Panc1 (cell line): ENCODE results near the gene CSNK2A1.

ENCODE experiments used
- CTCF ChIP-seq: fragments of 450-650 bp; IDR thresholded peaks from 2 replicates; pipeline ENCODE4 v1.5.1; 2017; ENCODE audit warnings: mild to moderate bottlenecking
- POLR2AphosphoS5 ChIP-seq: IDR thresholded peaks from 2 replicates; pipeline ENCODE4 v1.6.1; 2012; ENCODE audit warnings: mild to moderate bottlenecking, low read depth, low read length, moderate library complexity
- SIN3A ChIP-seq: IDR thresholded peaks from 2 replicates; pipeline ENCODE4 v1.6.1; 2012; ENCODE audit warnings: low read depth, mild to moderate bottlenecking, low read length, moderate library complexity, borderline replicate concordance; ENCODE audit not compliant: insufficient read depth
- TCF7L2 ChIP-seq: IDR thresholded peaks from 2 replicates; pipeline ENCODE4 v1.6.1; 2011; ENCODE audit warnings: mild to moderate bottlenecking, low read depth, low read length, inconsistent platforms
- TF ChIP-seq, protein P1 (sequence below), 2 experiments: IDR thresholded peaks; 2 replicates each; pipeline ENCODE4 v1.6.1; 2011 to 2012; ENCODE audit warnings: low read depth in 2 of 2, control low read depth in 1 of 2, low read length in 1 of 2, mild to moderate bottlenecking in 1 of 2, moderate library complexity in 1 of 2; ENCODE audit not compliant: insufficient read depth in 1 of 2

GRCh38 chr20:537983-538382 lies 5.6 kb downstream of the CSNK2A1 start:
- TF ChIP-seq POLR2AphosphoS5 (no peak), CTCF (no peak), TCF7L2 (no peak), SIN3A (no peak)
- TF ChIP-seq, protein P1, sequence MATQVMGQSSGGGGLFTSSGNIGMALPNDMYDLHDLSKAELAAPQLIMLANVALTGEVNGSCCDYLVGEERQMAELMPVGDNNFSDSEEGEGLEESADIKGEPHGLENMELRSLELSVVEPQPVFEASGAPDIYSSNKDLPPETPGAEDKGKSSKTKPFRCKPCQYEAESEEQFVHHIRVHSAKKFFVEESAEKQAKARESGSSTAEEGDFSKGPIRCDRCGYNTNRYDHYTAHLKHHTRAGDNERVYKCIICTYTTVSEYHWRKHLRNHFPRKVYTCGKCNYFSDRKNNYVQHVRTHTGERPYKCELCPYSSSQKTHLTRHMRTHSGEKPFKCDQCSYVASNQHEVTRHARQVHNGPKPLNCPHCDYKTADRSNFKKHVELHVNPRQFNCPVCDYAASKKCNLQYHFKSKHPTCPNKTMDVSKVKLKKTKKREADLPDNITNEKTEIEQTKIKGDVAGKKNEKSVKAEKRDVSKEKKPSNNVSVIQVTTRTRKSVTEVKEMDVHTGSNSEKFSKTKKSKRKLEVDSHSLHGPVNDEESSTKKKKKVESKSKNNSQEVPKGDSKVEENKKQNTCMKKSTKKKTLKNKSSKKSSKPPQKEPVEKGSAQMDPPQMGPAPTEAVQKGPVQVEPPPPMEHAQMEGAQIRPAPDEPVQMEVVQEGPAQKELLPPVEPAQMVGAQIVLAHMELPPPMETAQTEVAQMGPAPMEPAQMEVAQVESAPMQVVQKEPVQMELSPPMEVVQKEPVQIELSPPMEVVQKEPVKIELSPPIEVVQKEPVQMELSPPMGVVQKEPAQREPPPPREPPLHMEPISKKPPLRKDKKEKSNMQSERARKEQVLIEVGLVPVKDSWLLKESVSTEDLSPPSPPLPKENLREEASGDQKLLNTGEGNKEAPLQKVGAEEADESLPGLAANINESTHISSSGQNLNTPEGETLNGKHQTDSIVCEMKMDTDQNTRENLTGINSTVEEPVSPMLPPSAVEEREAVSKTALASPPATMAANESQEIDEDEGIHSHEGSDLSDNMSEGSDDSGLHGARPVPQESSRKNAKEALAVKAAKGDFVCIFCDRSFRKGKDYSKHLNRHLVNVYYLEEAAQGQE (IDR thresholded peaks at IDR 0.05; ENCODE audit: insufficient read depth in 1 of 2, low read depth in 2 of 2, low read length in 1 of 2) = no peak
